ENCODE results near the gene TOMM6.

Gene TOMM6

GRCh38 chr6:41824571-41825569 lies 37.4 kb downstream of the TOMM6 start:
- peak; percentile 30 for DNase-seq (ENCODE audit: low read depth)

DNA sequence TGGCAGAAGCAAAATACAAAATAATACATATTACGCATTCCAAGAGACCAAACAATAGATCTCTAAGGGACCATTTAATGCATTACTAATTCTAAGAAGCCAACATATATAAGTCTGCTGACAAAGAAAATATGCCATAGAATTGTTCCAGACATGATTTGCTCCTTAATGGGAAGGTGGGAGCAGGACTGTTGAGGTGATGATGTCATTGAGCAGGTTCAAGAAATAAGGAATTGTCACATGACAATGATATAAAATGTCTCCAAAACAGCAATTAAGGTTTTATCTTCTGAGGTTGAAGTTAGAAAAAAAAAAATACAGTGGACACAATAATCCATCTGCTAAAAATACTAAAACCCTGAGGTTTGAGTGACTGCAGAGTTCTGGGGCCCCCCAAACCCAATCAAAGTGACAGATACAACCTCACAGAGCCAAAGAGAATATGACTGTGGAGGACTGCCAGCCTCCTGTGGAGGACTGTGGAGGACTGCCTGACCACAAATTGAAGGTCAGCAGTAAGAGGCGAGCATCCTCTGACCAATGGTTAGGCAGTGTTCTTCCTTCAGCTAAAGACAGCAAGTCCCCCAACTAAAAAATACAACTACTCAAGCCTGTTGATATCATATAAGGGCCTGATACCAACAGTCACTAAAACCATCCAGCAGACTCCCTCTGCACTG lies 39.0 kb downstream of the TOMM6 start:
- DNase-seq (ENCODE audit: low read depth): no peak

DNA sequence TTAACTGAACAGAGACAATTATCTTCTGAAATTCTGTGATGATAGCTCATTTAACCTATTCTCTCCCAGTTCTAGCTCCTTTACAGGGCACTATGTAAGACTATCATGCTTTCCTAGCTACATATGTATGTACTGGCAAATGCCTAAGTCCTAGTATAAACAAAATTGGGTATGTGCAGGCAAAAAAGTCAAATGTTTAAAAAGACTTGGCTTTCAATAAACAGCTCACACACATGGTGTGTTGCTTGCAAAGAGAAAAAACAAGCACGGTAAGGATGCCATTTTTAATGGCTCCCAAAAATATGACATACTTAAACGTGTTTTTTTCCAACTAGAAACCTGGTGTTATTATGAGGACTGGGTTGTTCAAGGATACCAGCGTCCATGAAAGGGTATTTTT lies 44.8 kb downstream of the TOMM6 start:
- no peak for DNase-seq (ENCODE audit: low read depth)

DNA sequence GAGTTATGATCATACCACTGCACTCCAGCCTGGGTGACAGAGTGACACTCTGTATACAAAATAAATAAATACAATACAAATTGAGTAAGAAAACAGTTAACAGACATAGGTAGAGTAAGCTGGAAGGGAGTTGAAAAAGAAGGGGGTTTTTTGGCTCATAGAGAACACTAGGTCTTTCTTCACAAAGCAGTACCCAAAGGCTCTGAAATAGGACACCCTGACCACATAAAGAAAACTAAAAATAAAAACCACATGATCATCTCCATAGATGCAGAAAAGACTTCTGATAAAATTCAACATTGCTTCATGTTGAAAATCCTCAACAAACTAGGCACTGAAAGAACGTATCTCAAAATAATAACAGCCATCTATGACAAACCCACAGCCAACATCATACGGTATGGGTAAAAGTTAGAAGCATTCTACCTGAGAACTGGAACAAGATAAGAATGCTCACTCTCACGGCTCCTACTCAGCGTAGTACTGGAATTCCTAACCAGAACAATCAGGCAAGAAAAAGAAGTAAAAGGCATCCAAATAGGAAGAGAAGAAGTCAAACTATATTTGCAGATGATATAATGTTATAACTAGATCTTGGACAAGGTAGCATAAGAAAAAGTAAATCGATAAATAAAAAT lies 48.6 kb downstream of the TOMM6 start:
- peak; percentile 19 for DNase-seq (ENCODE audit: low read depth)

DNA sequence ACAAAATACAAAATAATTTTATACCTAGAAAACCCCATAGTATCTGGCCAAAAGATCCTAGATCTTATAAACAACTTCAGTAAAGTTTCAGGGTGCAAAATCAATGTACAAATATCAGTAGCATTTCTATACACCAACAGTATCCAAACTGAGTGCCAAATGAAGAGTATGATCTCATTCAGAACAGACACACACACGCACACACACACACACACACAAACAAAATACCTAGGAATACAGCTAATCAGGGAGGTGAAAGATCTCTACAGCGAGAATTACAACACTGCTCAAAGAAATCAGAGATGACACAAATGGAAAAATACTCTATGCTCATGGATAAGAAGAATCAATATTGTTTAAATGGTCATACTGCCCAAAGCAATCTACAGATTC lies 49.2 kb downstream of the TOMM6 start:
- peak; percentile 22 for DNase-seq (ENCODE audit: low read depth)
